ENCODE measurements around the gene DUSP28.

DUSP28 gene

GRCh38 chr2:240560084-240560479, at the start of gene DUSP28:
DUSP28 (plus strand) TSS chr2:240560357; CDS start chr2:240560685, 328 bp downstream.
- H3K4me3 ChIP-seq (ENCODE audit: low read depth, low read length) = peak within 1 kb of the TSS; percentile 75
- no peak for TF ChIP-seq CTCF (IDR thresholded peaks at IDR 0.05; ENCODE audit: low read depth, low read length, missing control alignments)
- DNase-seq (ENCODE audit: low read depth) = no peak
- in situ Hi-C loops (cut with HindIII; ENCODE audit: low sequenced_read_pairs) = no loop called here

GRCh38 chr2:240510513-240511210, 49.5 kb upstream of the DUSP28 start:
- in situ Hi-C loops (cut with HindIII; ENCODE audit: low sequenced_read_pairs) = no loop called here
- DNase-seq (ENCODE audit: low read depth) = no peak
- no peak overlapping the region for H3K4me3 ChIP-seq (ENCODE audit: low read depth, low read length)
- no peak for TF ChIP-seq CTCF (IDR thresholded peaks at IDR 0.05; ENCODE audit: low read depth, low read length, missing control alignments)

- in situ Hi-C loops (cut with HindIII; ENCODE audit: low sequenced_read_pairs) = no loop called here
- no peak for DNase-seq (ENCODE audit: low read depth)
- no peak overlapping the region for H3K4me3 ChIP-seq (ENCODE audit: low read depth, low read length)
- TF ChIP-seq CTCF (IDR thresholded peaks at IDR 0.05; ENCODE audit: low read depth, low read length, missing control alignments) = no peak
Measured at GRCh38 chr2:240511351-240512108, 48.6 kb upstream of the DUSP28 start.

- in situ Hi-C loops (cut with HindIII; ENCODE audit: low sequenced_read_pairs) = no loop called here
- TF ChIP-seq CTCF (IDR thresholded peaks at IDR 0.05; ENCODE audit: low read depth, low read length, missing control alignments) = no peak
- no peak overlapping the region for H3K4me3 ChIP-seq (ENCODE audit: low read depth, low read length)
- no peak for DNase-seq (ENCODE audit: low read depth)
Measured at GRCh38 chr2:240512109-240512485, 48.1 kb upstream of the DUSP28 start.

GRCh38 chr2:240512666-240513535, 47.3 kb upstream of the DUSP28 start:
- H3K4me3 ChIP-seq (ENCODE audit: low read depth, low read length) = no peak overlapping the region
- no peak for TF ChIP-seq CTCF (IDR thresholded peaks at IDR 0.05; ENCODE audit: low read depth, low read length, missing control alignments)

GRCh38 chr2:240513549-240514287, 46.4 kb upstream of the DUSP28 start:
- peak; percentile 44 for DNase-seq (ENCODE audit: low read depth)
- TF ChIP-seq CTCF (IDR thresholded peaks at IDR 0.05; ENCODE audit: low read depth, low read length, missing control alignments) = peak; percentile 96
- H3K4me3 ChIP-seq (ENCODE audit: low read depth, low read length) = no peak overlapping the region
- in situ Hi-C loops (cut with HindIII; ENCODE audit: low sequenced_read_pairs) = no loop called here

More at GRCh38 chr2:240512666-240513535, 47.3 kb upstream of the DUSP28 start:
- no peak for DNase-seq (ENCODE audit: low read depth)
- in situ Hi-C loops (cut with HindIII; ENCODE audit: low sequenced_read_pairs) = no loop called here
